Thyroid gland (tissue), 4 donors: Measurements from ENCODE around the gene SARDH. TPM values are rescaled to one million over a fixed set of nuclear protein-coding genes. Genes with fewer than 3 reads are reported as not detected.

Experiments used
- DNase-seq, 2 donors: peaks; one replicate each; pipeline ENCODE4 v3.0.0-alpha.2; 2019
- H3K27ac ChIP-seq, 3 donors: fragments of 200-600 bp; sonication (generic); 1 replicate in 2 of 3; 2 replicates in 1 of 3; pipeline ENCODE4 v1.5.1; 2016 to 2019; ENCODE audit warnings: mild to moderate bottlenecking in 1 of 3, moderate library complexity in 1 of 3
- H3K27me3 ChIP-seq: fragments of 200-600 bp; sonication (generic); one replicate; pipeline ENCODE4 v1.5.1; 2019
- H3K36me3 ChIP-seq, 2 donors: fragments of 200-600 bp; sonication (generic); one replicate each; pipeline ENCODE4 v1.5.1; 2016 to 2019
- H3K4me1 ChIP-seq, 2 donors: fragments of 200-600 bp; sonication (generic); one replicate each; pipeline ENCODE4 v1.5.1; 2017 to 2019
- H3K4me3 ChIP-seq, 3 donors: fragments of 200-600 bp; sonication (generic); replicated peaks in 1 of 3; 1 replicate in 2 of 3; 2 replicates in 1 of 3; pipeline ENCODE4 v1.5.1; 2016; ENCODE audit warnings: mild to moderate bottlenecking in 1 of 3
- H3K9me3 ChIP-seq: fragments of 200-600 bp; sonication (generic); one replicate; pipeline ENCODE4 v1.5.1; 2017
- CTCF ChIP-seq, 6 experiments: fragments of 200-600 bp in 3 of 6; fragments of 450-650 bp in 3 of 6; sonication (generic) in 3 of 6; IDR thresholded peaks; one replicate each; pipeline ENCODE4 v1.5.1; 2016 to 2019; ENCODE audit warnings: antibody characterized with exemption in 6 of 6, mild to moderate bottlenecking in 2 of 6, inconsistent platforms in 1 of 6, moderate library complexity in 1 of 6
- POLR2A ChIP-seq, 2 donors: fragments of 450-650 bp; IDR thresholded peaks; one replicate each; pipeline ENCODE4 v1.6.1; 2017; ENCODE audit warnings: antibody characterized with exemption in 2 of 2, mild to moderate bottlenecking in 2 of 2, moderate library complexity in 1 of 2
- WGBS, 2 donors: methylation state at CpG; one replicate each; pipeline ENCODE4 v1.1.5; 2017; 5-methylcytosine and 5-hydroxymethylcytosine counted together
- intact Hi-C: fragments of 100-400 bp; cut with DNase I; formaldehyde crosslinking; loops from one replicate; pipeline ENCODE4 v1.15.1; 2023
- total RNA-seq, 4 donors: library from RNA; depleted of rRNA; stranded (reverse); fragments of >200 nt; gene quantifications; one replicate each; pipeline ENCODE4 v1.2.3, GENCODE V29; 2016

SARDH gene
- total RNA-seq, 4 donors from 2014 or later: 2.2 to 6.2 (median 3.3) TPM; not detected in 1

GRCh38 chr9:133761641-133762248, 23.6 kb upstream of the SARDH start:
- Histone ChIP-seq H3K27me3 (no peaks in the 10 kb centered on the region), H3K9me3 (no peaks in the 10 kb centered on the region), H3K4me3 (no peak overlapping the region), H3K36me3 (peaks cover 0 to 3% of the 10 kb centered on the region in 2 donors), H3K27ac (no peak overlapping the region), H3K4me1 (peaks cover 16 to 26% of the 10 kb centered on the region in 2 donors)
- intact Hi-C loops: no loop called here
- peak in 1 of 2 donors; percentile 1 for DNase-seq
- WGBS, 2 donors: 94 to 95% methylated on average over 10 to 11 of the region's 11 CpGs
- no peak for TF ChIP-seq CTCF (IDR thresholded peaks at IDR 0.05)
- no peak for TF ChIP-seq POLR2A (IDR thresholded peaks at IDR 0.05)

- intact Hi-C loops: no loop called here
- TF ChIP-seq POLR2A (IDR thresholded peaks at IDR 0.05): no peak
- no peak for TF ChIP-seq CTCF (IDR thresholded peaks at IDR 0.05)
- H3K36me3 ChIP-seq: peaks cover 0 to 3% of the 10 kb centered on the region in 2 donors
- no peak for DNase-seq
- 83% methylated on average over 11 of the region's 11 CpGs; no CpG with 5 or more reads in 1 of the 2 donors for WGBS, 2 donors
- no peaks in the 10 kb centered on the region for H3K9me3 ChIP-seq
- no peak overlapping the region for H3K4me3 ChIP-seq
- no peaks in the 10 kb centered on the region for H3K27me3 ChIP-seq
- H3K4me1 ChIP-seq: peaks cover 16 to 26% of the 10 kb centered on the region in 2 donors
- no peak overlapping the region for H3K27ac ChIP-seq
These were observed 22.6 kb upstream of the SARDH start for GRCh38 chr9:133760713-133761290.

DNA sequence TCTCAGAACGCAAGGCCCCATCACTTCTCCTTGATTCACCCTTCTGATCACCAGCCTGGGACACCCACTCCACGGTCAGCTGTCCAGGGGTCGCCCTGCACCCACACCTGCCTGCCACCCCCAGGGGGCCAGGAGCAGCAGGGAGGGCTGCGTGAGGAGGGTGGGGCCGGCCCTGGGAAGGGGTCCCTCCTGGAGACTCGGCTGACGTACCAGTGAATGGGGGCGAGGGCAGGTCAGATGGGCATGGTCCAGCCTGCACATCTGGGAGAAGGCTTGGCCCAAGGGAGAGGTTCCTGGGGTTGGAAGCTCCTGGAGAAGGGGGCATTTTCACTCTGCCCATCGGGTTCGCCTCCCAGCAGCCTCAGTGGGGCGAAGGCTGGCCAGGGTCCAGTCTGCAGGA, 21.8 kb upstream of the SARDH start:
- TF ChIP-seq CTCF (IDR thresholded peaks at IDR 0.05) (no peak), POLR2A (IDR thresholded peaks at IDR 0.05) (no peak)
- Histone ChIP-seq H3K9me3 (no peaks in the 10 kb centered on the region), H3K27me3 (no peaks in the 10 kb centered on the region), H3K4me1 (peaks cover 16 to 26% of the 10 kb centered on the region in 2 donors), H3K36me3 (peaks cover 0 to 3% of the 10 kb centered on the region in 2 donors), H3K4me3 (no peak overlapping the region), H3K27ac (no peak overlapping the region)
- intact Hi-C loops: no loop called here
- no peak for DNase-seq
- 76 to 92% methylated on average over 2 to 11 of the region's 11 CpGs for WGBS, 2 donors

- Histone ChIP-seq H3K27ac (peak overlapping the region; percentile 35 to 56 (median 53)), H3K4me3 (no peak overlapping the region), H3K36me3 (peaks cover 0 to 3% of the 10 kb centered on the region in 2 donors), H3K4me1 (peaks cover 16 to 26% of the 10 kb centered on the region in 2 donors), H3K27me3 (no peaks in the 10 kb centered on the region), H3K9me3 (no peaks in the 10 kb centered on the region)
- TF ChIP-seq CTCF (IDR thresholded peaks at IDR 0.05): no peak
- TF ChIP-seq POLR2A (IDR thresholded peaks at IDR 0.05): no peak
- intact Hi-C loops: no loop called here
- peak; percentile 8 to 67 for DNase-seq
- 59 to 80% methylated on average over 25 to 28 of the region's 32 CpGs for WGBS, 2 donors
These were observed 21.2 kb upstream of the SARDH start for GRCh38 chr9:133759146-133759900.
